Activated naive CD8-positive, alpha-beta T cell treated with anti-CD3 and anti-CD28 coated beads, Interleukin-2, amount 50 U/mL, for 24 hours (primary cell): ENCODE results near the gene COX18.
A peak's percentile ranks its signal among the peaks of the same experiment; 100 is the strongest.

Source experiments
- ATAC-seq: fragments of 150-1000 bp; cut with Tn5 transposase; one replicate; pipeline ENCODE4 v1.10.0; 2021
- DNase-seq: peaks from one replicate; pipeline ENCODE4 v3.0.0; 2021
- H3K27ac Mint-ChIP-seq: one replicate; pipeline ENCODE4 v1.8.0; 2021; ENCODE audit warnings: mild to moderate bottlenecking, mixed read lengths
- H3K27me3 Mint-ChIP-seq: one replicate; pipeline ENCODE4 v1.8.0; 2021; ENCODE audit warnings: mixed read lengths
- H3K36me3 Mint-ChIP-seq: one replicate; pipeline ENCODE4 v1.8.0; 2021; ENCODE audit warnings: low read depth, mixed read lengths
- H3K4me1 Mint-ChIP-seq: one replicate; pipeline ENCODE4 v1.8.0; 2021; ENCODE audit warnings: mixed read lengths
- H3K4me3 Mint-ChIP-seq: one replicate; pipeline ENCODE4 v1.8.0; 2021; ENCODE audit warnings: mild to moderate bottlenecking, moderate library complexity, mixed read lengths
- H3K9me3 Mint-ChIP-seq: one replicate; pipeline ENCODE4 v1.8.0; 2021; ENCODE audit warnings: mixed read lengths

COX18 gene

GRCh38 chr4:73069338-73070073 lies at the start of gene COX18:
Gene COX18 (minus strand): TSS chr4:73069716. CDS start chr4:73069649, 67 bp downstream.
- Mint-ChIP-seq H3K36me3 (peaks cover 18% of the 10 kb centered on the region), H3K4me1 (peaks cover 58% of the 10 kb centered on the region), H3K9me3 (no peaks in the 10 kb centered on the region), H3K27me3 (no peaks in the 10 kb centered on the region), H3K4me3 (peak within 1 kb of the TSS; percentile 92), H3K27ac (peak within 1 kb of the TSS; percentile 99)
- DNase-seq (peak; percentile 96), ATAC-seq (peak; percentile 86)

- Mint-ChIP-seq H3K4me3 (no peak overlapping the region), H3K9me3 (no peaks in the 10 kb centered on the region), H3K4me1 (peaks cover 16% of the 10 kb centered on the region), H3K27ac (no peak overlapping the region), H3K36me3 (peaks cover 24% of the 10 kb centered on the region), H3K27me3 (no peaks in the 10 kb centered on the region)
- DNase-seq (no peak), ATAC-seq (no peak)
Measured at GRCh38 chr4:73109493-73109892, 40.0 kb upstream of the COX18 start.

- peaks cover 22% of the 10 kb centered on the region for H3K4me1 Mint-ChIP-seq
- ATAC-seq (no peak), DNase-seq (no peak)
- no peaks in the 10 kb centered on the region for H3K9me3 Mint-ChIP-seq
- peaks cover 19% of the 10 kb centered on the region for H3K36me3 Mint-ChIP-seq
- H3K27me3 Mint-ChIP-seq: no peaks in the 10 kb centered on the region
- H3K4me3 Mint-ChIP-seq: peak overlapping the region; percentile 50
- H3K27ac Mint-ChIP-seq: peak overlapping the region; percentile 76
Measured at GRCh38 chr4:73104695-73105094, 35.2 kb upstream of the COX18 start.

- Mint-ChIP-seq H3K4me3 (peak overlapping the region; percentile 50), H3K27ac (peak overlapping the region; percentile 76), H3K27me3 (no peaks in the 10 kb centered on the region), H3K9me3 (no peaks in the 10 kb centered on the region), H3K36me3 (peaks cover 19% of the 10 kb centered on the region), H3K4me1 (peaks cover 22% of the 10 kb centered on the region)
- no peak for DNase-seq
- ATAC-seq: peak; percentile 86
Measured at GRCh38 chr4:73103799-73104503, 34.4 kb upstream of the COX18 start.

GRCh38 chr4:73099143-73099542 lies 29.6 kb upstream of the COX18 start:
- no peaks in the 10 kb centered on the region for H3K27me3 Mint-ChIP-seq
- H3K36me3 Mint-ChIP-seq: peaks cover 32% of the 10 kb centered on the region
- no peak overlapping the region for H3K27ac Mint-ChIP-seq
- DNase-seq (no peak), ATAC-seq (no peak)
- no peak overlapping the region for H3K4me3 Mint-ChIP-seq
- H3K9me3 Mint-ChIP-seq: no peaks in the 10 kb centered on the region
- peaks cover 2% of the 10 kb centered on the region for H3K4me1 Mint-ChIP-seq

GRCh38 chr4:73098713-73099112 lies 29.2 kb upstream of the COX18 start:
- Mint-ChIP-seq H3K4me3 (no peak overlapping the region), H3K27me3 (no peaks in the 10 kb centered on the region), H3K27ac (no peak overlapping the region), H3K36me3 (peaks cover 34% of the 10 kb centered on the region), H3K4me1 (no peaks in the 10 kb centered on the region), H3K9me3 (no peaks in the 10 kb centered on the region)
- no peak for ATAC-seq
- no peak for DNase-seq

GRCh38 chr4:73098016-73098415 lies 28.5 kb upstream of the COX18 start:
- Mint-ChIP-seq H3K9me3 (no peaks in the 10 kb centered on the region), H3K36me3 (peaks cover 36% of the 10 kb centered on the region), H3K4me3 (no peak overlapping the region), H3K4me1 (no peaks in the 10 kb centered on the region), H3K27me3 (no peaks in the 10 kb centered on the region), H3K27ac (no peak overlapping the region)
- ATAC-seq (no peak), DNase-seq (no peak)

- ATAC-seq: no peak
- Mint-ChIP-seq H3K27me3 (no peaks in the 10 kb centered on the region), H3K4me3 (no peak overlapping the region), H3K4me1 (peaks cover 4% of the 10 kb centered on the region), H3K27ac (no peak overlapping the region), H3K9me3 (no peaks in the 10 kb centered on the region), H3K36me3 (peaks cover 43% of the 10 kb centered on the region)
- no peak for DNase-seq
Measured at GRCh38 chr4:73092868-73093267, 23.4 kb upstream of the COX18 start.

- peaks cover 40% of the 10 kb centered on the region for H3K36me3 Mint-ChIP-seq
- no peak for DNase-seq
- no peak for ATAC-seq
- no peak overlapping the region for H3K4me3 Mint-ChIP-seq
- H3K27ac Mint-ChIP-seq: peak overlapping the region; percentile 8
- no peaks in the 10 kb centered on the region for H3K27me3 Mint-ChIP-seq
- H3K9me3 Mint-ChIP-seq: no peaks in the 10 kb centered on the region
- peaks cover 15% of the 10 kb centered on the region for H3K4me1 Mint-ChIP-seq
Measured at GRCh38 chr4:73090738-73091137, 21.2 kb upstream of the COX18 start.

- Mint-ChIP-seq H3K27ac (no peak overlapping the region), H3K27me3 (no peaks in the 10 kb centered on the region), H3K4me3 (no peak overlapping the region), H3K9me3 (no peaks in the 10 kb centered on the region), H3K4me1 (peaks cover 15% of the 10 kb centered on the region), H3K36me3 (peaks cover 51% of the 10 kb centered on the region)
- no peak for DNase-seq
- no peak for ATAC-seq
Measured at GRCh38 chr4:73087871-73088270, 18.4 kb upstream of the COX18 start.

- no peak overlapping the region for H3K27ac Mint-ChIP-seq
- no peaks in the 10 kb centered on the region for H3K9me3 Mint-ChIP-seq
- ATAC-seq: no peak
- peak overlapping the region; percentile 34 for H3K4me3 Mint-ChIP-seq
- peaks cover 51% of the 10 kb centered on the region for H3K36me3 Mint-ChIP-seq
- no peak for DNase-seq
- peaks cover 17% of the 10 kb centered on the region for H3K4me1 Mint-ChIP-seq
- H3K27me3 Mint-ChIP-seq: no peaks in the 10 kb centered on the region
Measured at GRCh38 chr4:73086095-73086868, 16.8 kb upstream of the COX18 start.

- Mint-ChIP-seq H3K36me3 (peaks cover 62% of the 10 kb centered on the region), H3K4me1 (peaks cover 9% of the 10 kb centered on the region), H3K9me3 (no peaks in the 10 kb centered on the region), H3K27ac (peak overlapping the region; percentile 40), H3K27me3 (no peaks in the 10 kb centered on the region), H3K4me3 (no peak overlapping the region)
- no peak for DNase-seq
- ATAC-seq: no peak
Measured at GRCh38 chr4:73080789-73081188, 11.3 kb upstream of the COX18 start.

GRCh38 chr4:73075832-73076231 lies 6.3 kb upstream of the COX18 start:
- DNase-seq: no peak
- ATAC-seq: no peak
- no peaks in the 10 kb centered on the region for H3K27me3 Mint-ChIP-seq
- no peaks in the 10 kb centered on the region for H3K9me3 Mint-ChIP-seq
- H3K4me1 Mint-ChIP-seq: peaks cover 12% of the 10 kb centered on the region
- H3K27ac Mint-ChIP-seq: no peak overlapping the region
- H3K4me3 Mint-ChIP-seq: no peak overlapping the region
- H3K36me3 Mint-ChIP-seq: peaks cover 28% of the 10 kb centered on the region

GRCh38 chr4:73070074-73070390 lies 516 bp upstream of the COX18 start:
- DNase-seq (no peak), ATAC-seq (peak; percentile 8)
- H3K4me3 Mint-ChIP-seq: peak overlapping the region; percentile 92
- H3K27ac Mint-ChIP-seq: peak overlapping the region; percentile 99
- H3K4me1 Mint-ChIP-seq: peaks cover 53% of the 10 kb centered on the region
- H3K36me3 Mint-ChIP-seq: peaks cover 17% of the 10 kb centered on the region
- H3K27me3 Mint-ChIP-seq: no peaks in the 10 kb centered on the region
- no peaks in the 10 kb centered on the region for H3K9me3 Mint-ChIP-seq
